ENCODE data around the gene ABHD17C.

The ABHD17C gene

DNA sequence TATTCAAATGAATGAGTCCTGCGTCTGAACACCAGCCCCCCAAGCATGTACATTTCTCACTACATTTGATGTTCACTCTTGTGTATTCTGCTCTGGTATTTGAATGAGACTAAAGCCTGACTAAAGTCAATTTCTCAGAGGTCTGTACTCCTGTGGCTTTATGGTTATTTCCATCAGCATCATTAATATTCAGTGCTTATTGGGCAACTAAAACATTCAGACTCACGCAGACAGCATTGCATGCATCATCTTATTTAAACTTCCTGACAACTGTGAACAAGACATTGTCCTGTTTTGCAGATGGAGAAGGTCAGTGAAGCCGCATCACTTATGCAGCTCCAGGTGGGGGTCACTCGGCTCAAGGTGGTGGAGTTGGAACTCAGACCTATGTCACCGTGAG lies 95.1 kb downstream of the ABHD17C start:
- no peak for DNase-seq

DNA sequence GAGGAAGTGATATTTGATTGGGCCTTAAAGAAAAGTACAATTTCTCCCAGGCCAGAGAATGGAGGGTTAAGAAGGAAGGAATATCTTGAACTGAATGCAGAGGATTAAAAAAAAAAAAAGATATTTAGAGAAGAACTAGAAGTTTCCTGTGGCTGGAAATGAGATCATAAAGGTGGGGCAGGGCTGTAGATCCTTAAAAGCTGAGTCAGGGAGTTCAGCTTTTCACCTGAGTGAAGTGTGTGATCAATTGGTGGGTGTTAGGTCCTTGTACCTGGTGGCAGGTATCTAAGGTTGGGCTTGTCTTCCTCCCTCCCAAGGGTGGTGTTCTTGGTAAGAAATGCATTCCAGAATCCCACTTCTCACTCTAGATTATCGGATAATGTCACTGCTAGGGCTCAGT lies 95.9 kb downstream of the ABHD17C start:
- DNase-seq, result no peak

DNA sequence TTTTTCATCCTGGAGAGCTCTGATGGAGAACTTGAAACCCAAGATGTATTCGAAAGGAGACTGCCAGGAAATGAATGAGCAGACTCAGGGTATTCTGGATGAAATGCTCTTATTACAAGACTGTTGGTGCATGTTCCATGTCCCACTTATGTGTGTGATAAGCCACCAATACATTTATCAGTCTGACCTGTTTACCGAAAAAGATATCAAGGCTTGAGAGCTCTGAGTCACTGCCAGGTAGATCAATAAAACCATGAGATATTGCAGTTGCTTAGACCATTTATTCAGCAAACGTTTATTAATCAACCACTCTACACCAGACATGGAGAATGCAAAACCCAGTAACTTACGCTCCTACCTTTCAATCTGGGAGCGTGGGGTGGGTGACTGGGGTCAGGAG lies 101.3 kb downstream of the ABHD17C start:
- DNase-seq, result no peak

DNA sequence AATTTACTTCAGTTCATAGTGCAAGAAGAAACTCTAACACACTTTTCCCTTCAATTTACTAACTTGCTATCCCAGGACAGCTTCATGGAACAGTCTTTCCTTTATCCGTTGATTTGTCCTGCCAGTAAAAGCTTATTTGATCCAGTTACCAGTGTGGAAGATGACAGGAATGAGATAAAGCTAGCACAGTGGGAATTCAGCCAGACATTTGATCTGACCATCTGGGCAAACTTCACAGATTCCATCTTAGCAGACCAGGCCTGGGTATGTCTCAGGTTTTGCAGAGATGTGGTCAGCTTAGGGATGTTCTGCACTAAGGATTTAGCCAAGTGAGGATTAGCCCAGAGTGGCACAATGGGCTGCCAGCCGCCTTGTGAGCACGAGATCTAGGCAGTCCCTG lies 103.8 kb downstream of the ABHD17C start:
- DNase-seq, result no peak

DNA sequence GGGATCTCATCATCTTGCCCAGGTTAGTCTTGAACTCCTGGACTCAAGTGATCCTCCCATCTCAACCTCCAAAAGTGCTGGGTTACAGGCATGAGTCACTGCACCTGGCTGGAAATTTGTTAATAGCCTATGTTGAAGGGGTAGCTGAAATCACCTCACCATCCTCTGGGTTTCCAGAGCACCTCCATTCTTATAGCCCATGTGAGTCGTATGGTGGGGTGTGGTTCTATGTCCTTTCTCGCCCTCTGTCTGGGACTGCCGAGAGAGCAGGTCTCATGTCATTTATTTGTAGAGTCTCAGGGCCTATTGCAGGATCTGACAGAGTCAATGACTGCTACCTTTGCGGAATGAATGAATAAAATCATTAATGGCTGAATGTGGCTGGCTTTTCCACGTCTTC lies 105.0 kb downstream of the ABHD17C start:
- DNase-seq, result no peak

DNA sequence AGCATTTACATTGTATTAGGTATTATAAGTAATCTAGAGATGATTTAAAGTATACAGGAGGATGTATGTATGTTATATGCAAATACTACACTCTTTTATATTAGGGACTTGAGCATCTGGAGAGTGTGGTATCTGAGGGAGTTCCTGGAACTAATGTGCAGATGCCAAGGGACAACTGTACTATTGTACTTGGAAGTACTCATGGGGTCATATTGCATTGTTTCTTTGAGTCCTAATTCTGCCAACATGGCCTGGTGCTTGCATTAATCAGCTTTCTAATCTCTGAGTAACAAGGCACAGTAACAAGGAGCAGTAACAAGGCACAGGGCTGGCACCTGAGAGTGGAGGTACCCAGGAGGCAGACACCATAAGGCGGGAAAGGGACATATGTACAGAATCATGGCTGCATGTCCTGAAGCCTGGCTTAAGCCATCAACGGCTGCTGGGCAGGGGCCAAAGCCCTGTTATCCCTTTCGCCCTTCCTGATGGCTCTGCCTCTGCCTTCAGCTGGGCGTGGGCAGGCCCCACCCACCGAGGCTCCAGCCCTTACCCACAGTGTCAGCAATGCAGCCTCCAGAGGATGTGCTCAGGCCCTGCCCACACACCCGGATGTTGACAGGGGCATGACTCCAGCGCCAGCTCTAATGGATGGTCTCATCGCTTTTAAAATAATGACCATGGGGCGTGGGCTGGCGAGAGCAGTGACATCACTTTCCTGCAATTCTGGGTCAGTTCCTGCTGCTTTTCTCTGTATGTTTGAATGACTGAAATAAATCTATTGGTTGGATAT lies 107.0 kb downstream of the ABHD17C start:
- DNase-seq, result no peak

DNA sequence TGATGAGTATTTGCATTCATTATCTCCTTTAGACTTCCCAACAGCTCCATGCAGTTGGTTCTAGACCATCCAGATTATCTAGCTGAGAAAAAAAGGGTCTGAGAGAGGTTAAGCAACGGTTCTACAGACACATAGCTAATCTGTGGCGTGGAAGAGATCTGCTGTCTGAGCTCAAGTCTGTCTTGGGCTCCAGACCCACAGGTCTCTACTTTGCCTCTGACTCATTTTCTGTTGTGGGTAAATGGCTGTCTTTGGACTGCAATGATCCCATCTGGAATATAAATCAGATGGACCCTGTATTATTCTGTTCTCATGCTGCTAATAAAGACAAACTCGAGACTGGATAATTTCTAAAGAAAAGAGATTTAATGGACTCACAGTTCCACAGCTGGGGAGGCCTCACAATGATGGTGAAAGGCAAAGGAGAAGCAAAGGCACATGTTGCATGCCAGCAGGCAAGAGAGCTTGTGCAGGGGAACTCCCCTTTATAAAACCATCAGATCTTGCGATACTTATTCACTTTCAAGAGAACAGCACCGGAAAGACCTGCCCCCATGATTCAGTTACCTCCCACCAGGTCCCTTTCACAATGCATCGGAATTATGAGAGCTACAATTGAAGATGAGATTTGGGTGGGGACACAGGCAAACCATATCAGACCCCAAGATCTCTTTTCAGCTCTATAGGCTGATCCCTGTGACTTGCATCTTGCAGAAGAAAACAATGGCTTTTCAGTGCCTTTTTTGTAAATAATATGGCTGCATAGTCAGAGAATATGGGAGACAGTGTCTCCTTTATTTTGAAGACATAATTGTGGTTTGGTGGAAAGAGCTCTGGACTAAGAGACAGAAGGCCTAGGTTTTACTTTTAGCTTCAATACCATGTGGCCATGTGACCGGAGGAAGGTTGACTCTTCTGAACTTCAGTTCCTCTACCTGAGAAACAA lies 108.7 kb downstream of the ABHD17C start:
- no peak for DNase-seq

DNA sequence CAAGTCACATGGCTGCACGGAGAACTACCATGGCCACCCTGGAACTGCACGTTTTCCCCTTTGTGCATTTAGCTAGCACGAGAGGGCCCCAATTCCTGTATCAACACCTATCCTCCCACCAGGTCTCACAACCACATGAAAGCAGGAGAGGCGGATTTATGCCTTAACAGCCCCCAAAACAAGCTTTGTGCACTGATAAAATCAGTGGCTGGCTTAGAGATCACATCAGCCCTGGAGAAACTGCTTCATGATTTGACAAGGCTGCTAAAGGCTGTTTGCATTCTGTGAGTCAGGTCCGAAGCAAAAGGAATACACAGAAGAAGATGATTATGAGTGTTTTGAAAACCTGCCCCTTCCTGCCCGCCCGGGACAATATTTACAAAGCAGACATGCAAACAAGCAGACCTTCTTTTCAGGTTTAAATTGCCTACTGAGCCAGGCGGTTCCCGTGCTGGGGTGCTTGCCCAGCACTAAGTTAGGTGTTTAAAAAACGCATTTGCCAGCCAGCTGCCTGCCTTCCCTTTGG lies 109.9 kb downstream of the ABHD17C start:
- DNase-seq, result no peak
